Lower leg skin (tissue), 3 donors: Measurements from ENCODE around the gene EEF1AKMT4.

ENCODE experiments used
- POLR2A ChIP-seq, 2 donors: fragments of 450-650 bp; IDR thresholded peaks; one replicate each; pipeline ENCODE4 v1.6.1; 2016 to 2017; ENCODE audit warnings: antibody characterized with exemption in 2 of 2, mild to moderate bottlenecking in 1 of 2, moderate library complexity in 1 of 2
- TF ChIP-seq, protein P1 (sequence below), 3 donors: fragments of 450-650 bp; IDR thresholded peaks; one replicate each; pipeline ENCODE4 v1.5.1; 2016; ENCODE audit warnings: antibody characterized with exemption in 3 of 3, mild to moderate bottlenecking in 3 of 3, moderate library complexity in 2 of 3

DNA sequence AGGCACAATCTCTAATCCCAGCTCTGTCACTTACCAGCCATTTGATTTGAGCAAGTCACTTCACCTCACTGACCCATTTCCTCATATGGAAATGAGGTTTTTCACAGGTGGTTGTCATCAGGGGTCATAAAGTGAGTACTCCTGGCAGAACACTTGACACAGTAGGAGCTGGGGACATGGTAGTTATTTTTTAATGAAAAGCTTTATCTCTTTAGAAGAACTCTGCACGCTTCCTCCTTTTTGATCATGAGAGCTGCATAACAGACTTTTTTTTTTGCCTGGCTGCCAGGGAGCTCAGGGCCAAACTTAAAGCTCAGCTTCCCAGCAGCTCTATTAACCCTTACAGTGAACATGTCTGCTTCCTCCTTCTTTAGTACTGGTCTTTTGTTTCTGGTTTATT is 11.7 kb upstream of the EEF1AKMT4 start:
- TF ChIP-seq, protein P1, sequence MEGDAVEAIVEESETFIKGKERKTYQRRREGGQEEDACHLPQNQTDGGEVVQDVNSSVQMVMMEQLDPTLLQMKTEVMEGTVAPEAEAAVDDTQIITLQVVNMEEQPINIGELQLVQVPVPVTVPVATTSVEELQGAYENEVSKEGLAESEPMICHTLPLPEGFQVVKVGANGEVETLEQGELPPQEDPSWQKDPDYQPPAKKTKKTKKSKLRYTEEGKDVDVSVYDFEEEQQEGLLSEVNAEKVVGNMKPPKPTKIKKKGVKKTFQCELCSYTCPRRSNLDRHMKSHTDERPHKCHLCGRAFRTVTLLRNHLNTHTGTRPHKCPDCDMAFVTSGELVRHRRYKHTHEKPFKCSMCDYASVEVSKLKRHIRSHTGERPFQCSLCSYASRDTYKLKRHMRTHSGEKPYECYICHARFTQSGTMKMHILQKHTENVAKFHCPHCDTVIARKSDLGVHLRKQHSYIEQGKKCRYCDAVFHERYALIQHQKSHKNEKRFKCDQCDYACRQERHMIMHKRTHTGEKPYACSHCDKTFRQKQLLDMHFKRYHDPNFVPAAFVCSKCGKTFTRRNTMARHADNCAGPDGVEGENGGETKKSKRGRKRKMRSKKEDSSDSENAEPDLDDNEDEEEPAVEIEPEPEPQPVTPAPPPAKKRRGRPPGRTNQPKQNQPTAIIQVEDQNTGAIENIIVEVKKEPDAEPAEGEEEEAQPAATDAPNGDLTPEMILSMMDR (IDR thresholded peaks at IDR 0.05): no peak
- TF ChIP-seq POLR2A (IDR thresholded peaks at IDR 0.05): no peak
